Measurements from ENCODE around the gene CHI3L1.

CHI3L1 gene

GRCh38 chr1:203158423-203158822 is 28.1 kb downstream of the CHI3L1 start:
- no peaks in the 10 kb centered on the region for H3K4me1 ChIP-seq (ENCODE audit: control insufficient read depth, insufficient read depth, low read length)
- H3K9ac ChIP-seq (ENCODE audit: low read length in 2 of 2): no peak overlapping the region
- peaks cover 3 to 4% of the 10 kb centered on the region in 2 donors for H3K27me3 ChIP-seq (ENCODE audit: control insufficient read depth in 1 of 2, insufficient read depth in 2 of 2, low read length in 2 of 2)
- H3K36me3 ChIP-seq (ENCODE audit: control insufficient read depth in 2 of 2, insufficient read depth in 2 of 2, low read length in 2 of 2): no peaks in the 10 kb centered on the region
- no peak overlapping the region for H3K4me3 ChIP-seq (ENCODE audit: low read length in 2 of 2)
- H3K9me3 ChIP-seq (ENCODE audit: control insufficient read depth in 2 of 2, low read length in 2 of 2): no peaks in the 10 kb centered on the region
- no peak overlapping the region for H3K27ac ChIP-seq (ENCODE audit: low read length)

DNA sequence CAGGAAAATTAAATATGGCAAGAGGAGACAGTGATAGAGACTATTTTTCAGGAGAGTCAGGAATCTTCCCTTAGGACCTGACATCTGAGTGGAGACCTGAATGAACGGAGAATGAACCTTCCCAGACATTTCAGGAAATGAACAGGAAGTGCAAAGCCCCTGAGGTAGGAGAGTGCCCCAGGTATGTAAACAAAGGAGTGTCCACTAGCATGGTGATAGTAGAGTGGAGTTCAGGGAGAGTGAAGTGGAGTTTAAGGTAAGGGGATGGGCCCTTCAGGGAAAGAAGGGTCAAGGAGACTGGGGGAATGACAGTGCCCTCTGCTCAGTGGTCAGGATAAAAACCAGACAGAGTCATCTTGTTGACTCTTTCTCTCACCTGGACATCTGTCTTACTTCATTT is 30.2 kb downstream of the CHI3L1 start:
- Histone ChIP-seq H3K27me3 (ENCODE audit: control insufficient read depth in 1 of 2, insufficient read depth in 2 of 2, low read length in 2 of 2) (peaks cover 0 to 2% of the 10 kb centered on the region in 2 donors), H3K9me3 (ENCODE audit: control insufficient read depth in 2 of 2, low read length in 2 of 2) (no peaks in the 10 kb centered on the region), H3K4me3 (ENCODE audit: low read length in 2 of 2) (no peak overlapping the region), H3K27ac (ENCODE audit: low read length) (no peak overlapping the region), H3K36me3 (ENCODE audit: control insufficient read depth in 2 of 2, insufficient read depth in 2 of 2, low read length in 2 of 2) (no peaks in the 10 kb centered on the region), H3K4me1 (ENCODE audit: control insufficient read depth, insufficient read depth, low read length) (no peaks in the 10 kb centered on the region), H3K9ac (ENCODE audit: low read length in 2 of 2) (no peak overlapping the region)

DNA sequence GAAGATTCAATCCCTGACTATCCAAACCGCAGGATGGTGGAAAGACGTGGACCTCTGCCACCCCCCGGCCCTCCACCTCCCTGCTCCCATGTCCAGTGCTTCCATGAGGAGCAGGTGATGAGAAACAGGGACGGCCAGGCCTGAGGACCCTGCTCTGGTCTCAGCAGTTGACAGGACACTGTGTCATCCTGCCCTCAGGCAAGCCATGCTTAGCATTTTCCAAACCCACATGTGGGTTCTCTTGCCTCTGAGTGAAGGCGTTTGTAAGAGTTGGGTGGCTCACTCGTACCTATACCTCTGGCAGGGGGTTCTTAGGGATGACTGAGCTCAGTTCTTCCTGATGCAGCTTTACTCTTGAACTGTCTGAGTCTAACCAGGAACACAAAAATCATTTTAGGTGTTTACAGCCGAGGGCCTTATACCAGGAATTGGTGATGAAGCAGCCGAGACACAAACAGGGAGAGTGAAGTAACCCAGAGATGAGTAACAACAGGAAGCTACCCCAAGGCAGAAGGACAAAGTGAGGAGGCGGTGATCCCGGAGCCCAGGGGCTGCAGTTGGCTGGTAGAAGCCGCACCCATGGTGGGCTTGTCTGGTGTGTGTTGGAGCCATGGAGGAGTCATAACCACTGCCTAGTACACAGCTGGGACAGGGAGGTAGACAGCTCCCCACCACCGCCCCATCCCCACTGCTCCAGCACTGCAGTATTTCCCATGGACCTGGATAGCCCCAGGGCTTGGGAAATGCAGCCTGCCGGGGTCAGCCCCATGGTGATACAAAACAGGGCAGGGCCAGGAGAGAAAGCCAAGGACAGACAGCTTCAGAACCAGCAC is 32.3 kb downstream of the CHI3L1 start:
- H3K27ac ChIP-seq (ENCODE audit: low read length): no peak overlapping the region
- H3K9ac ChIP-seq (ENCODE audit: low read length in 2 of 2): no peak overlapping the region

DNA sequence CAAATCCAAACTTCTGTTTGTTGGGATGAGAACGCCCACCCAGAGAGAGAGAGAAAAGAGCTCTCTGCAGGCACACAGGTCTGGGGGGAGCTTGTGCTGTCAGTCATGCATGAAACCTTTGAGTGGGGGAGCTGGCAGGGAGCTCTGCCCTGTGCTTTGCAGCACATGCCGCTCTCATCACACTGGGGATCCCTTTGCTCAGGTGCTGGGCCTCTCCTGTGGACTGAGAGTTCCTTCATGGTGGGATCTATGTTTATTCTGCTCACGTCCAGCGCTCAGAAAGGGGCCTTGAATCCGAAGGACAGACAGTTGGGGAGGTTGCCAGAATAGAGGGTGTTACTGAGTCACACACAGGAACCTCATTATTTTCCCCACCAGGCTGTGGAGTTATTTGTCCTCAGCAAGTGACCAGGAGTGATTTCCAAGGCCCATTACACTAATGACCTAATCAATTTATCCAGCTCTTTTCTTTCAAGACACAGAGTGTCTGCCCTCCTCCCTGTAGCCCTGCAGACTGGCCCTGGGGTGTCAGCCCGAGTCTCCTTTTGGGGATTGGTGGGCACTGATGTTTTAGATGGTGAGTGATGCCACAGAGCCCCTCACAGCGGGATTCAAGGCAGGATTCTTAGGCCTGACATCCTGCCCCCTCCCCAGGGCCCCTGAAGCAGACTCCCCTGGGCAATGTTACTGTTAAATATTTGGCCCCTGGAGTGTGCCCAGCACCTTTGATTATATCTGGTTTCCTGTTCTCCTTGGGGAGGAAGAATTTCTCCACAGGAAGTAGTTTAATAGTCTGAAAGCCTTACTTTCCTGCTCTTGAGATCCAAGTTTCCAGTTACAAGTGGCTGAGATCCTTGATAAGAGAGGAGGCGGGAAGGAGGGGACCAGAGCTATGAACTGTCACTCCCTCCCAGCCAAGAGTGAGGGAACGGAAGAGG is 33.2 kb downstream of the CHI3L1 start:
- Histone ChIP-seq H3K9ac (ENCODE audit: low read length in 2 of 2) (no peak overlapping the region), H3K9me3 (ENCODE audit: control insufficient read depth in 2 of 2, low read length in 2 of 2) (no peaks in the 10 kb centered on the region), H3K27ac (ENCODE audit: low read length) (no peak overlapping the region), H3K27me3 (ENCODE audit: control insufficient read depth in 1 of 2, insufficient read depth in 2 of 2, low read length in 2 of 2) (no peaks in the 10 kb centered on the region), H3K4me3 (ENCODE audit: low read length in 2 of 2) (no peak overlapping the region), H3K4me1 (ENCODE audit: control insufficient read depth, insufficient read depth, low read length) (no peaks in the 10 kb centered on the region), H3K36me3 (ENCODE audit: control insufficient read depth in 2 of 2, insufficient read depth in 2 of 2, low read length in 2 of 2) (no peaks in the 10 kb centered on the region)

More for the DNA sequence above, 32.3 kb downstream of the CHI3L1 start:
- H3K36me3 ChIP-seq (ENCODE audit: control insufficient read depth in 2 of 2, insufficient read depth in 2 of 2, low read length in 2 of 2): no peaks in the 10 kb centered on the region
- no peaks in the 10 kb centered on the region for H3K9me3 ChIP-seq (ENCODE audit: control insufficient read depth in 2 of 2, low read length in 2 of 2)
- no peaks in the 10 kb centered on the region for H3K27me3 ChIP-seq (ENCODE audit: control insufficient read depth in 1 of 2, insufficient read depth in 2 of 2, low read length in 2 of 2)
- H3K4me3 ChIP-seq (ENCODE audit: low read length in 2 of 2): no peak overlapping the region
- H3K4me1 ChIP-seq (ENCODE audit: control insufficient read depth, insufficient read depth, low read length): no peaks in the 10 kb centered on the region

DNA sequence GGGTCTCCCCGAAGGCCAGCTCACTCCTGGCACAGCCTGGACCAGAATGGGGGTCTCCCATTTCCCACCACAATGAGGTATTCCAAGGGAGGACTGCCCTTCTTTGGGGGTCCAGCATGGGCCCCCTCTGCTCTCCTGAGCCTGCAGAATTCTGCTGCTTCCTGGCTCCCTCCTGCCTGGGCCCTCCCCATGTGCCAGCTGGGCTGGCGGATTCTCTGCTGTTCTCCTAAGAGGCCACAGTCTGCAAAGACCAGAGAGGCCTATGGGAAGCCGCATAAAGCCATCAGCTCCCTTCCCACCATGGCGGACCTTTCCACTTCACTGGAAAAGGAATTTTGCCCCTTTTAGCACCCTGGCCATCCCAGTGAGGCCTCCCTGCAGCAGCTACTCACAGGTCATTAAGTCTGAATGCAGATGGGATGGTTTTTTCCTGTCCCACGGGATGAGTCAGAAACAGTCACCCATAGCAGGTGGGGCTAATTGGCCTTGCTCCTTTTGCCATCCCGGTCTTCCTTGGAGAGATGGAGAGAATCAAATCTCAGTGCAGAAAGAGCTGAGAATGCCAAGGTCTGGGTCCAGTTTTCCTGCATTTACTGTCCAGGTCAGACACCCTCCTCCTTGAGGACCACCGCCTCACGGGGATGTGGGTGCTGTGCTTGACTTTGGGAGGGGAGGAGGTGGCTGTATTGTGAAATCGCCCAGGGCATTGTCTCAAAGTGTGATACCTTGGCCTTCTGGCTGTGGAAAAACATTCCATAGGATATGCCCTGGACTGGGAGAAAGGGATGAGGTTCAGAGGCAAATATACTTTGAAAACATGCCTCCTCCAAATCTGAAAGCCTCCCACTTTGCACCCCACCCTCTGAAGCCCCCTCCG is 34.1 kb downstream of the CHI3L1 start:
- no peak overlapping the region for H3K9ac ChIP-seq (ENCODE audit: low read length in 2 of 2)
- H3K27me3 ChIP-seq (ENCODE audit: control insufficient read depth in 1 of 2, insufficient read depth in 2 of 2, low read length in 2 of 2): no peaks in the 10 kb centered on the region
- no peak overlapping the region for H3K27ac ChIP-seq (ENCODE audit: low read length)
- H3K36me3 ChIP-seq (ENCODE audit: control insufficient read depth in 2 of 2, insufficient read depth in 2 of 2, low read length in 2 of 2): no peaks in the 10 kb centered on the region
- H3K4me1 ChIP-seq (ENCODE audit: control insufficient read depth, insufficient read depth, low read length): no peaks in the 10 kb centered on the region
- H3K9me3 ChIP-seq (ENCODE audit: control insufficient read depth in 2 of 2, low read length in 2 of 2): no peaks in the 10 kb centered on the region
- H3K4me3 ChIP-seq (ENCODE audit: low read length in 2 of 2): no peak overlapping the region

GRCh38 chr1:203151362-203152157 is 34.9 kb downstream of the CHI3L1 start:
- Histone ChIP-seq H3K27ac (ENCODE audit: low read length) (no peak overlapping the region), H3K27me3 (ENCODE audit: control insufficient read depth in 1 of 2, insufficient read depth in 2 of 2, low read length in 2 of 2) (no peaks in the 10 kb centered on the region)

DNA sequence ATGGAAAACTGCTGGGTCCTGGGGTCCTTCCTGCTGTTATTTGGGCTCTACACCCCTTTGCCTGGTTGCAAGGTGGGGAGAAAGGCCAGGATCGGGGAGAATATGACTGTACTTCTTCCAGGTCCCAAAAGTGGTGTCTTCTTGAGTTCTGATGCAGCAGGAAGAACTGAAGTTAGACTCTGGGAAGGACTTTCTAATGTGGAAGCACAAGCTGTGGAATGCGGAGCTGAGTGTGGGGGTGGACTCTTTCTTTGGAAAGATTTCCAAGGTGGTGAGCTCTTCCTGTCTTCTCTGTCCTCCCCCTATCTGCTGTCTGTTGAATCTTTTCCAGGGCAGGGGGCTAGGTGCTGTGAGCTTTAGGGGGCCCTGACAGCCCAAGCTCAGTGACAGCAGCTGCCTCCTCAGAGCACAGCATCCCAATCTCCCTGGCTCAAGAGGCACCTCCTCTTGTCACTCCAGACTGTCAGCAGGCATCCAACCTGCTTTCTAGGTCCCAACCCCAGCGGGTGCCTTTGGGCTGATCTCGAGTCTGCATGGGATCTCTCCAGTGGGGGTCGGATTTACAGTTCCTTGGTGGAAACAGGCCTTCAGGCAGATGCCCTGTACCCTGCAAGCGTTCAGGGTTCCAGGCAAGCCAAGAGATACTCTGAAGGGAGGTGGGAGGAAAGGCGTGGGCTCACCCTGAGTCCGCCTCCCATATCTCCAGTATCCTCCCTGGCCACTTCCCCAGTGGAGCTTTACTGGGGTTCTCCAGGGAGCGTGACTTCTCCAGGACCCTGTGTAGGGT is 35.8 kb downstream of the CHI3L1 start:
- no peaks in the 10 kb centered on the region for H3K4me1 ChIP-seq (ENCODE audit: control insufficient read depth, insufficient read depth, low read length)

More at GRCh38 chr1:203151362-203152157, 34.9 kb downstream of the CHI3L1 start:
- no peaks in the 10 kb centered on the region for H3K36me3 ChIP-seq (ENCODE audit: control insufficient read depth in 2 of 2, insufficient read depth in 2 of 2, low read length in 2 of 2)
- no peaks in the 10 kb centered on the region for H3K4me1 ChIP-seq (ENCODE audit: control insufficient read depth, insufficient read depth, low read length)
- H3K9me3 ChIP-seq (ENCODE audit: control insufficient read depth in 2 of 2, low read length in 2 of 2): no peaks in the 10 kb centered on the region
- no peak overlapping the region for H3K9ac ChIP-seq (ENCODE audit: low read length in 2 of 2)
- H3K4me3 ChIP-seq (ENCODE audit: low read length in 2 of 2): no peak overlapping the region

GRCh38 chr1:203149188-203149840 is 37.2 kb downstream of the CHI3L1 start:
- Histone ChIP-seq H3K4me1 (ENCODE audit: control insufficient read depth, insufficient read depth, low read length) (no peaks in the 10 kb centered on the region), H3K27me3 (ENCODE audit: control insufficient read depth in 1 of 2, insufficient read depth in 2 of 2, low read length in 2 of 2) (no peaks in the 10 kb centered on the region), H3K9ac (ENCODE audit: low read length in 2 of 2) (no peak overlapping the region), H3K9me3 (ENCODE audit: control insufficient read depth in 2 of 2, low read length in 2 of 2) (no peaks in the 10 kb centered on the region), H3K4me3 (ENCODE audit: low read length in 2 of 2) (no peak overlapping the region), H3K36me3 (ENCODE audit: control insufficient read depth in 2 of 2, insufficient read depth in 2 of 2, low read length in 2 of 2) (no peaks in the 10 kb centered on the region), H3K27ac (ENCODE audit: low read length) (no peak overlapping the region)

More for the DNA sequence above, 35.8 kb downstream of the CHI3L1 start:
- no peak overlapping the region for H3K27ac ChIP-seq (ENCODE audit: low read length)
- no peak overlapping the region for H3K9ac ChIP-seq (ENCODE audit: low read length in 2 of 2)
- H3K9me3 ChIP-seq (ENCODE audit: control insufficient read depth in 2 of 2, low read length in 2 of 2): no peaks in the 10 kb centered on the region
- H3K27me3 ChIP-seq (ENCODE audit: control insufficient read depth in 1 of 2, insufficient read depth in 2 of 2, low read length in 2 of 2): no peaks in the 10 kb centered on the region
- H3K36me3 ChIP-seq (ENCODE audit: control insufficient read depth in 2 of 2, insufficient read depth in 2 of 2, low read length in 2 of 2): no peaks in the 10 kb centered on the region
- H3K4me3 ChIP-seq (ENCODE audit: low read length in 2 of 2): no peak overlapping the region

GRCh38 chr1:203148579-203148978 is 37.9 kb downstream of the CHI3L1 start:
- Histone ChIP-seq H3K9me3 (ENCODE audit: control insufficient read depth in 2 of 2, low read length in 2 of 2) (no peaks in the 10 kb centered on the region), H3K27ac (ENCODE audit: low read length) (no peak overlapping the region), H3K27me3 (ENCODE audit: control insufficient read depth in 1 of 2, insufficient read depth in 2 of 2, low read length in 2 of 2) (no peaks in the 10 kb centered on the region), H3K9ac (ENCODE audit: low read length in 2 of 2) (no peak overlapping the region), H3K4me3 (ENCODE audit: low read length in 2 of 2) (no peak overlapping the region), H3K4me1 (ENCODE audit: control insufficient read depth, insufficient read depth, low read length) (no peaks in the 10 kb centered on the region), H3K36me3 (ENCODE audit: control insufficient read depth in 2 of 2, insufficient read depth in 2 of 2, low read length in 2 of 2) (no peaks in the 10 kb centered on the region)
